OCI-LY1 (cell line): Measurements from ENCODE around the gene GRIK3.

Experiments
- H2AFZ ChIP-seq: fragments of 200-600 bp; sonication (generic), shearing (Covaris generic); 2 replicates; pipeline ENCODE4 v1.6.0; 2014; ENCODE audit warnings: antibody characterized with exemption, mild to moderate bottlenecking, low read length
- H3F3A ChIP-seq: fragments of 200-600 bp; sonication (generic), shearing (Covaris generic); 2 replicates; pipeline ENCODE4 v1.6.0; 2014; ENCODE audit warnings: mild to moderate bottlenecking, antibody characterized with exemption, low read length, moderate library complexity; ENCODE audit not compliant: insufficient read depth
- H3K27ac ChIP-seq: fragments of 200-600 bp; sonication (generic); 2 replicates; pipeline ENCODE4 v1.5.1; 2014; ENCODE audit warnings: low read length, mixed run types, mild to moderate bottlenecking, low read depth; ENCODE audit not compliant: poor library complexity, severe bottlenecking
- H3K27me3 ChIP-seq: fragments of 200-600 bp; sonication (generic); 2 replicates; pipeline ENCODE4 v1.6.0; 2014; ENCODE audit warnings: antibody characterized with exemption, mild to moderate bottlenecking, low read length, moderate library complexity; ENCODE audit not compliant: insufficient read depth
- H3K36me3 ChIP-seq: fragments of 200-600 bp; sonication (generic); 2 replicates; pipeline ENCODE4 v1.6.1; 2014; ENCODE audit warnings: mild to moderate bottlenecking, antibody characterized with exemption, low read length, moderate library complexity, mixed read lengths; ENCODE audit not compliant: insufficient read depth
- H3K4me1 ChIP-seq: fragments of 200-600 bp; sonication (generic); 2 replicates; pipeline ENCODE4 v1.5.1; 2014; ENCODE audit warnings: mild to moderate bottlenecking, low read length, moderate library complexity; ENCODE audit not compliant: insufficient read depth, severe bottlenecking
- H3K4me2 ChIP-seq: fragments of 200-600 bp; sonication (generic), shearing (Covaris generic); 2 replicates; pipeline ENCODE4 v1.6.1; 2014; ENCODE audit warnings: low read length
- H3K4me3 ChIP-seq: fragments of 200-600 bp; sonication (generic); 2 replicates; pipeline ENCODE4 v1.5.1; 2014; ENCODE audit warnings: low read length, low read depth, mild to moderate bottlenecking, mixed read lengths; ENCODE audit not compliant: poor library complexity, severe bottlenecking
- H3K79me2 ChIP-seq: fragments of 200-600 bp; shearing (Covaris generic); 2 replicates; pipeline ENCODE4 v1.6.1; 2016; ENCODE audit warnings: mixed run types, low read length, mixed read lengths; ENCODE audit not compliant: insufficient read depth
- H3K9ac ChIP-seq: fragments of 200-600 bp; sonication (generic), shearing (Covaris generic); 2 replicates; pipeline ENCODE4 v1.6.1; 2014; ENCODE audit warnings: mild to moderate bottlenecking, low read length, mixed read lengths
- H3K9me2 ChIP-seq: fragments of 200-600 bp; sonication (generic), shearing (Covaris generic); 2 replicates; pipeline ENCODE4 v1.6.1; 2014; ENCODE audit warnings: low read depth, mild to moderate bottlenecking, low read length, mixed read lengths
- H3K9me3 ChIP-seq: fragments of 200-600 bp; shearing (Covaris generic); 2 replicates; pipeline ENCODE4 v1.6.1; 2014; ENCODE audit warnings: low read length, mixed read lengths
- H4K20me1 ChIP-seq: fragments of 200-600 bp; sonication (generic), shearing (Covaris generic); 2 replicates; pipeline ENCODE4 v1.6.0; 2016; ENCODE audit warnings: mild to moderate bottlenecking, low read length; ENCODE audit not compliant: insufficient read depth
- EZH2 ChIP-seq: fragments of 200-600 bp; sonication (generic), shearing (Covaris generic); IDR thresholded peaks from 2 replicates; pipeline ENCODE4 v1.8.0; 2017; ENCODE audit warnings: borderline replicate concordance, mixed run types, mild to moderate bottlenecking, antibody characterized with exemption, low read length, moderate library complexity, mixed read lengths
- TF ChIP-seq, protein P1 (sequence below): fragments of 200-600 bp; sonication (generic), shearing (Covaris generic); IDR thresholded peaks from 2 replicates; pipeline ENCODE4 v1.5.1; 2017; ENCODE audit warnings: mild to moderate bottlenecking, antibody characterized with exemption, low read length, moderate library complexity, mixed read lengths

Gene GRIK3

DNA sequence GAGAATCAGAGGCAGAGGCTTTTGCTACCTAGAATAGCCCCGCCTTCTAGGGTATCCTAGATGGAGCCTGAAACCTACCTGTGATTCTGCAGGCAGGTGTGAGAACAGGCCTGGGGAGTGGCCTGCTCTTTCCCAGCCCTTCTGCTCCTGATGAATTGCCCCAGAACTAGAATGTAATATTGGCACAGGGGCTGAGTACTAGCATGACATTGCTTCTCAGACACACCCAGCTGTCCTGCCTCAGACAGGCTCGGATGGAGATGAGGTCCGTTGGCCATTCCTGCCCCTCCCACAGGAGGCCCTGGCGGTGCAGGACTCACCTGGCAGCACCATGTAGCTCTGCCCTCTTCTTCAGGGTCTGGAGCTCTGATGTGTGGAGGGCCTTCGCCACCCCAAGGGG is 237.6 kb downstream of the GRIK3 start:
- TF ChIP-seq, protein P1, sequence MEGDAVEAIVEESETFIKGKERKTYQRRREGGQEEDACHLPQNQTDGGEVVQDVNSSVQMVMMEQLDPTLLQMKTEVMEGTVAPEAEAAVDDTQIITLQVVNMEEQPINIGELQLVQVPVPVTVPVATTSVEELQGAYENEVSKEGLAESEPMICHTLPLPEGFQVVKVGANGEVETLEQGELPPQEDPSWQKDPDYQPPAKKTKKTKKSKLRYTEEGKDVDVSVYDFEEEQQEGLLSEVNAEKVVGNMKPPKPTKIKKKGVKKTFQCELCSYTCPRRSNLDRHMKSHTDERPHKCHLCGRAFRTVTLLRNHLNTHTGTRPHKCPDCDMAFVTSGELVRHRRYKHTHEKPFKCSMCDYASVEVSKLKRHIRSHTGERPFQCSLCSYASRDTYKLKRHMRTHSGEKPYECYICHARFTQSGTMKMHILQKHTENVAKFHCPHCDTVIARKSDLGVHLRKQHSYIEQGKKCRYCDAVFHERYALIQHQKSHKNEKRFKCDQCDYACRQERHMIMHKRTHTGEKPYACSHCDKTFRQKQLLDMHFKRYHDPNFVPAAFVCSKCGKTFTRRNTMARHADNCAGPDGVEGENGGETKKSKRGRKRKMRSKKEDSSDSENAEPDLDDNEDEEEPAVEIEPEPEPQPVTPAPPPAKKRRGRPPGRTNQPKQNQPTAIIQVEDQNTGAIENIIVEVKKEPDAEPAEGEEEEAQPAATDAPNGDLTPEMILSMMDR, result no peak
- no peak for TF ChIP-seq EZH2
- Histone ChIP-seq H2AFZ (no peak overlapping the region), H3K27ac (no peak overlapping the region), H3K36me3 (no peaks in the 10 kb centered on the region), H3K9me3 (no peaks in the 10 kb centered on the region), H3K4me3 (no peak overlapping the region), H3K4me2 (no peak overlapping the region), H3K4me1 (no peaks in the 10 kb centered on the region), H4K20me1 (no peaks in the 10 kb centered on the region), H3K27me3 (peaks cover under 1% of the 10 kb centered on the region; the same call in 1 of the 2 replicates), H3F3A (no peaks in the 10 kb centered on the region), H3K9ac (no peak overlapping the region), H3K9me2 (no peaks in the 10 kb centered on the region), H3K79me2 (no peaks in the 10 kb centered on the region)

DNA sequence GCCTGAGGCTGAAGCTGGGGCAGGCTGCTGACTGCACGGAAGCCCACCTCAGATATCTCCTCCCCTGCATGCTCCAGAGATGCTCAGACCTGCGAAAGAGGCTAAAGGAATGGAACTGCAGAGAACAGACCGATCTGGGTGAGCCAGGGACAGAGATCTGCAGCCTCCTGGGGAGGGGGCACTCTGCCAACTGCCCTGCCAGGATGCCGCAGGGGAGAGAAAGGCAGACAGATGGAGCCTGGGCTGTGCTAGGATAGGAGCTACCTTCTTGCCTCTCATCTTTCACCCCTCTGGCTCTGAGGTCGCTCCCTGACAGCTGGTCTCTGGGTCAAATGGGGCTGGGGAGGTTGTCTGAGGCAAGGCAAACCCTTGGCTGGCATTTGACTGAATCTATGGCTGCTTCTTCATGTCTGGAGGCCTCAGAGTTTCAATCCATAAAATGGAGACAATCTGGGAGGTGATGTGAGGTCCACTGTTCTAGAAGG is 238.2 kb downstream of the GRIK3 start:
- Histone ChIP-seq H3K4me3 (no peak overlapping the region), H2AFZ (no peak overlapping the region), H3K9ac (no peak overlapping the region), H4K20me1 (no peaks in the 10 kb centered on the region), H3K36me3 (no peaks in the 10 kb centered on the region), H3K4me1 (no peaks in the 10 kb centered on the region), H3K4me2 (no peak overlapping the region), H3K27me3 (no peaks in the 10 kb centered on the region), H3K9me3 (no peaks in the 10 kb centered on the region), H3F3A (no peaks in the 10 kb centered on the region), H3K27ac (no peak overlapping the region), H3K9me2 (no peaks in the 10 kb centered on the region), H3K79me2 (no peaks in the 10 kb centered on the region)
- TF ChIP-seq EZH2, result no peak
- TF ChIP-seq, protein P1, result no peak

DNA sequence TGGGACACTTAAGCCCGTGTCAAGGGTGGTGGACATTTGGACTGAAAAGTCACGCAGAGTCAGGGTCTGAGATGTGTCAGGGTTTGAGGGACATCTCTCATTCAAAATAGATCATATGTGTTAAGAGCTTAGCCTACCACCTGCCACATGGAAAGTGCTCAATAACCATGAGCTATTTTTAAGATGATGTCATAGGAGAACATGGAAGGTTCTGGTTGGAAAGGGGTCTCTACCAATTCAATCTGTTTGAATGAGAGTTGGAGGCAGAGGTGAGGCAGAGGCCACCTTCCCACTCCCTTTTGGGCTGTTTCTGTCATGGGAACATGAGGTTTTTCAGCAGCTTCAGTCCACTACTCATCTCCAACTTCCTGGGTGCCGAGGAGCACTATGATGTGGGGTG is 239.9 kb downstream of the GRIK3 start:
- Histone ChIP-seq H3K4me2 (no peak overlapping the region), H2AFZ (no peak overlapping the region), H3K27me3 (no peaks in the 10 kb centered on the region), H3K9me3 (no peaks in the 10 kb centered on the region), H3K9ac (no peak overlapping the region), H3F3A (no peaks in the 10 kb centered on the region), H3K9me2 (no peaks in the 10 kb centered on the region), H3K4me1 (no peaks in the 10 kb centered on the region), H3K79me2 (no peaks in the 10 kb centered on the region), H4K20me1 (no peaks in the 10 kb centered on the region), H3K4me3 (no peak overlapping the region), H3K27ac (no peak overlapping the region), H3K36me3 (no peaks in the 10 kb centered on the region)
- TF ChIP-seq, protein P1, result no peak
- TF ChIP-seq EZH2, result no peak
